GM23338 (cell line): ENCODE data around the gene GALNT14. TPM values are rescaled to one million over a fixed set of nuclear protein-coding genes. Genes with fewer than 3 reads are reported as not detected.

ENCODE experiments used
- ATAC-seq: fragments of 200-7000 bp; cut with Tn5 transposase; 3 replicates; pipeline ENCODE4 v1.9.1; 2020
- DNase-seq: peaks from one replicate; pipeline ENCODE4 v3.0.0-alpha.2; 2015; ENCODE audit warnings: low spot score
- H2AFZ ChIP-seq: fragments of 200-600 bp; sonication (generic); 2 replicates; pipeline ENCODE4 v1.8.0; 2016; ENCODE audit warnings: antibody characterized with exemption, mild to moderate bottlenecking, moderate library complexity
- H3F3A ChIP-seq: fragments of 200-600 bp; sonication (generic); replicated peaks from 2 replicates; pipeline ENCODE4 v1.8.0; 2017; ENCODE audit warnings: antibody characterized with exemption, mixed run types, low read depth
- H3K27ac ChIP-seq: fragments of 200-600 bp; sonication (generic); 2 replicates; pipeline ENCODE4 v1.6.1; 2016; ENCODE audit warnings: low read depth
- H3K27me3 ChIP-seq: fragments of 200-600 bp; sonication (generic); 2 replicates; pipeline ENCODE4 v1.8.0; 2016; ENCODE audit warnings: mild to moderate bottlenecking, mixed run types, moderate library complexity; ENCODE audit not compliant: insufficient read depth
- H3K36me3 ChIP-seq: fragments of 200-600 bp; sonication (generic); 2 replicates; pipeline ENCODE4 v1.8.0; 2016; ENCODE audit warnings: mild to moderate bottlenecking; ENCODE audit not compliant: insufficient read depth
- H3K4me1 ChIP-seq: fragments of 200-600 bp; sonication (generic); 2 replicates; pipeline ENCODE4 v1.8.0; 2016; ENCODE audit warnings: mild to moderate bottlenecking, moderate library complexity; ENCODE audit not compliant: insufficient read depth
- H3K4me2 ChIP-seq: fragments of 200-600 bp; sonication (generic); 2 replicates; pipeline ENCODE4 v1.7.1; 2017; ENCODE audit warnings: mixed run types
- H3K4me3 ChIP-seq: fragments of 200-600 bp; sonication (generic); 2 replicates; pipeline ENCODE4 v1.6.1; 2016; ENCODE audit warnings: mixed run types
- H3K79me2 ChIP-seq: fragments of 200-600 bp; sonication (generic); replicated peaks from 2 replicates; pipeline ENCODE4 v1.8.0; 2017; ENCODE audit warnings: mild to moderate bottlenecking; ENCODE audit not compliant: insufficient read depth
- H3K9me2 ChIP-seq: fragments of 200-600 bp; sonication (generic); 2 replicates; pipeline ENCODE4 v1.8.0; 2017; ENCODE audit not compliant: insufficient read depth
- H4K20me1 ChIP-seq: fragments of 200-600 bp; sonication (generic); replicated peaks from 2 replicates; pipeline ENCODE4 v1.8.0; 2017; ENCODE audit warnings: mild to moderate bottlenecking; ENCODE audit not compliant: insufficient read depth
- H3K27ac Mint-ChIP-seq: 2 replicates; pipeline ENCODE4 v1.8.0; 2020; ENCODE audit warnings: inconsistent platforms, mild to moderate bottlenecking, moderate library complexity, mixed read lengths
- H3K27me3 Mint-ChIP-seq: 3 replicates; pipeline ENCODE4 v1.8.0; 2022; ENCODE audit warnings: low read depth, mild to moderate bottlenecking, moderate library complexity, mixed read lengths, inconsistent platforms; ENCODE audit not compliant: insufficient read depth, poor library complexity
- H3K36me3 Mint-ChIP-seq: 3 replicates; pipeline ENCODE4 v1.8.0; 2021; ENCODE audit warnings: low read depth, mild to moderate bottlenecking, inconsistent platforms, moderate library complexity, mixed read lengths
- H3K4me1 Mint-ChIP-seq: 3 replicates; pipeline ENCODE4 v1.8.0; 2020; ENCODE audit warnings: mild to moderate bottlenecking, inconsistent platforms, mixed read lengths
- H3K4me3 Mint-ChIP-seq: 3 replicates; pipeline ENCODE4 v1.8.0; 2021; ENCODE audit warnings: moderate library complexity, mild to moderate bottlenecking, inconsistent platforms, mixed read lengths
- H3K9me3 Mint-ChIP-seq: 3 replicates; pipeline ENCODE4 v1.8.0; 2020; ENCODE audit warnings: moderate library complexity, mild to moderate bottlenecking, inconsistent platforms, mixed read lengths
- EZH2 ChIP-seq: fragments of 200-600 bp; sonication (generic); IDR thresholded peaks from one replicate; pipeline ENCODE4 v1.8.0; 2017; ENCODE audit warnings: antibody characterized with exemption, mild to moderate bottlenecking, low read depth; ENCODE audit not compliant: unreplicated experiment
- EZH2phosphoT487 ChIP-seq: fragments of 200-600 bp; sonication (generic); IDR thresholded peaks from one replicate; pipeline ENCODE4 v1.8.1; 2018; ENCODE audit warnings: antibody characterized with exemption; ENCODE audit not compliant: unreplicated experiment
- JUNB ChIP-seq: IDR thresholded peaks from one replicate; pipeline ENCODE4 v1.6.1; 2016; ENCODE audit warnings: antibody characterized with exemption; ENCODE audit not compliant: unreplicated experiment
- NANOG ChIP-seq: IDR thresholded peaks from 2 replicates; pipeline ENCODE4 v1.6.1; 2016; ENCODE audit warnings: antibody characterized with exemption, borderline replicate concordance
- POLR2AphosphoS5 ChIP-seq: IDR thresholded peaks from 2 replicates; pipeline ENCODE4 v1.6.1; 2016; ENCODE audit warnings: antibody characterized with exemption, low read depth
- STAT1 ChIP-seq: IDR thresholded peaks from one replicate; pipeline ENCODE4 v1.6.1; 2016; ENCODE audit warnings: antibody characterized with exemption; ENCODE audit not compliant: unreplicated experiment
- ZNF331 ChIP-seq: fragments of 250-450 bp; sonication (Bioruptor Pico); IDR thresholded peaks from 2 replicates; pipeline ENCODE4 v1.5.0; 2020; ENCODE audit warnings: low read depth, mild to moderate bottlenecking, moderate library complexity
- polyA plus RNA-seq: library from polyadenylated mRNA; unstranded; fragments of >200 nt; fragmentation: Nextera tagmentation; extraction: Ambion mirVana; gene quantifications from 2 replicates; pipeline ENCODE4 v1.2.1, GENCODE V29; 2016
- total RNA-seq: library from RNA; depleted of rRNA; stranded (reverse); fragments of >200 nt; shearing (Covaris generic); gene quantifications from 2 replicates; pipeline ENCODE4 v1.2.3, GENCODE V29; 2014
- TF ChIP-seq, protein P1 (sequence below), 2 experiments: fragments of 200-600 bp in 1 of 2; sonication (generic) in 1 of 2; conservative IDR thresholded peaks; 2 replicates each; pipeline versions ENCODE4 v1.5.1 to v1.6.1; 2016 to 2017; ENCODE audit warnings: antibody characterized with exemption in 2 of 2, low read depth in 2 of 2, mild to moderate bottlenecking in 2 of 2, moderate library complexity in 1 of 2
- TF ChIP-seq, protein P2 (sequence below): fragments of 250-450 bp; sonication (Bioruptor Pico); IDR thresholded peaks from 2 replicates; pipeline ENCODE4 v1.5.0; 2020; ENCODE audit warnings: mild to moderate bottlenecking, moderate library complexity

GALNT14 gene
- total and polyA plus RNA-seq, 2 experiments from 2014 or later, result 5.4 to 7.7 TPM

DNA sequence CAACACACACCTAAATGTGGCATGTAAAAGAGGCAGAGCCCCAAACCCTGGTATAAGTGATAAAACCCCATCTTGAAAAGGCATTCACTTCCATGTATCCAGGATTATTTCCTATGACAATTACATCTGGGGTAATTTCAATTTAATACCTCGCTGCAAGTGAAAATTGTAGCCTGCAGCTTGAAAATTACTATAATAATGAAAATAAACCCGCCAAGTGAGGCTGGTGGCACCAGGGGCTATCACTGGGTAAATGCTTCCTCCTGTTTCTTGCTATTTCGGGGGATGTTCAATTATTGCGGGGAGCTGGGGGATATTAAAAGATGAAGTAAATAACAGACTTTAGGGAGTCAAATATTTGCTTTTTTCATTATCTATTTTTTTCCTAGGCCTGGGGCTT lies 171.5 kb downstream of the GALNT14 start:
- H4K20me1 ChIP-seq, result no peaks in the 10 kb centered on the region
- H3K4me2 ChIP-seq, result no peak overlapping the region
- Mint-ChIP-seq H3K4me1 (no peaks in the 10 kb centered on the region; the same call in 2 of the 3 replicates), H3K27me3 (peaks cover 8% of the 10 kb centered on the region), H3K4me3 (no peak overlapping the region), H3K36me3 (no peaks in the 10 kb centered on the region), H3K27ac (no peak overlapping the region), H3K9me3 (no peaks in the 10 kb centered on the region)
- no peaks in the 10 kb centered on the region for H3K9me2 ChIP-seq
- no peaks in the 10 kb centered on the region for H3K36me3 ChIP-seq
- H3F3A ChIP-seq, result no peaks in the 10 kb centered on the region
- H2AFZ ChIP-seq, result no peak overlapping the region
- no peak overlapping the region for H3K4me3 ChIP-seq
- ATAC-seq (no peak), DNase-seq (no peak)
- no peaks in the 10 kb centered on the region for H3K4me1 ChIP-seq
- no peak overlapping the region for H3K27ac ChIP-seq
- TF ChIP-seq ZNF331 (no peak), NANOG (no peak), JUNB (no peak), STAT1 (no peak), EZH2 (no peak), EZH2phosphoT487 (no peak), POLR2AphosphoS5 (no peak)
- TF ChIP-seq, protein P1, sequence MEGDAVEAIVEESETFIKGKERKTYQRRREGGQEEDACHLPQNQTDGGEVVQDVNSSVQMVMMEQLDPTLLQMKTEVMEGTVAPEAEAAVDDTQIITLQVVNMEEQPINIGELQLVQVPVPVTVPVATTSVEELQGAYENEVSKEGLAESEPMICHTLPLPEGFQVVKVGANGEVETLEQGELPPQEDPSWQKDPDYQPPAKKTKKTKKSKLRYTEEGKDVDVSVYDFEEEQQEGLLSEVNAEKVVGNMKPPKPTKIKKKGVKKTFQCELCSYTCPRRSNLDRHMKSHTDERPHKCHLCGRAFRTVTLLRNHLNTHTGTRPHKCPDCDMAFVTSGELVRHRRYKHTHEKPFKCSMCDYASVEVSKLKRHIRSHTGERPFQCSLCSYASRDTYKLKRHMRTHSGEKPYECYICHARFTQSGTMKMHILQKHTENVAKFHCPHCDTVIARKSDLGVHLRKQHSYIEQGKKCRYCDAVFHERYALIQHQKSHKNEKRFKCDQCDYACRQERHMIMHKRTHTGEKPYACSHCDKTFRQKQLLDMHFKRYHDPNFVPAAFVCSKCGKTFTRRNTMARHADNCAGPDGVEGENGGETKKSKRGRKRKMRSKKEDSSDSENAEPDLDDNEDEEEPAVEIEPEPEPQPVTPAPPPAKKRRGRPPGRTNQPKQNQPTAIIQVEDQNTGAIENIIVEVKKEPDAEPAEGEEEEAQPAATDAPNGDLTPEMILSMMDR (conservative IDR thresholded peaks at IDR 0.05; ENCODE audit: low read depth in 2 of 2), result no peak
- TF ChIP-seq, protein P2, sequence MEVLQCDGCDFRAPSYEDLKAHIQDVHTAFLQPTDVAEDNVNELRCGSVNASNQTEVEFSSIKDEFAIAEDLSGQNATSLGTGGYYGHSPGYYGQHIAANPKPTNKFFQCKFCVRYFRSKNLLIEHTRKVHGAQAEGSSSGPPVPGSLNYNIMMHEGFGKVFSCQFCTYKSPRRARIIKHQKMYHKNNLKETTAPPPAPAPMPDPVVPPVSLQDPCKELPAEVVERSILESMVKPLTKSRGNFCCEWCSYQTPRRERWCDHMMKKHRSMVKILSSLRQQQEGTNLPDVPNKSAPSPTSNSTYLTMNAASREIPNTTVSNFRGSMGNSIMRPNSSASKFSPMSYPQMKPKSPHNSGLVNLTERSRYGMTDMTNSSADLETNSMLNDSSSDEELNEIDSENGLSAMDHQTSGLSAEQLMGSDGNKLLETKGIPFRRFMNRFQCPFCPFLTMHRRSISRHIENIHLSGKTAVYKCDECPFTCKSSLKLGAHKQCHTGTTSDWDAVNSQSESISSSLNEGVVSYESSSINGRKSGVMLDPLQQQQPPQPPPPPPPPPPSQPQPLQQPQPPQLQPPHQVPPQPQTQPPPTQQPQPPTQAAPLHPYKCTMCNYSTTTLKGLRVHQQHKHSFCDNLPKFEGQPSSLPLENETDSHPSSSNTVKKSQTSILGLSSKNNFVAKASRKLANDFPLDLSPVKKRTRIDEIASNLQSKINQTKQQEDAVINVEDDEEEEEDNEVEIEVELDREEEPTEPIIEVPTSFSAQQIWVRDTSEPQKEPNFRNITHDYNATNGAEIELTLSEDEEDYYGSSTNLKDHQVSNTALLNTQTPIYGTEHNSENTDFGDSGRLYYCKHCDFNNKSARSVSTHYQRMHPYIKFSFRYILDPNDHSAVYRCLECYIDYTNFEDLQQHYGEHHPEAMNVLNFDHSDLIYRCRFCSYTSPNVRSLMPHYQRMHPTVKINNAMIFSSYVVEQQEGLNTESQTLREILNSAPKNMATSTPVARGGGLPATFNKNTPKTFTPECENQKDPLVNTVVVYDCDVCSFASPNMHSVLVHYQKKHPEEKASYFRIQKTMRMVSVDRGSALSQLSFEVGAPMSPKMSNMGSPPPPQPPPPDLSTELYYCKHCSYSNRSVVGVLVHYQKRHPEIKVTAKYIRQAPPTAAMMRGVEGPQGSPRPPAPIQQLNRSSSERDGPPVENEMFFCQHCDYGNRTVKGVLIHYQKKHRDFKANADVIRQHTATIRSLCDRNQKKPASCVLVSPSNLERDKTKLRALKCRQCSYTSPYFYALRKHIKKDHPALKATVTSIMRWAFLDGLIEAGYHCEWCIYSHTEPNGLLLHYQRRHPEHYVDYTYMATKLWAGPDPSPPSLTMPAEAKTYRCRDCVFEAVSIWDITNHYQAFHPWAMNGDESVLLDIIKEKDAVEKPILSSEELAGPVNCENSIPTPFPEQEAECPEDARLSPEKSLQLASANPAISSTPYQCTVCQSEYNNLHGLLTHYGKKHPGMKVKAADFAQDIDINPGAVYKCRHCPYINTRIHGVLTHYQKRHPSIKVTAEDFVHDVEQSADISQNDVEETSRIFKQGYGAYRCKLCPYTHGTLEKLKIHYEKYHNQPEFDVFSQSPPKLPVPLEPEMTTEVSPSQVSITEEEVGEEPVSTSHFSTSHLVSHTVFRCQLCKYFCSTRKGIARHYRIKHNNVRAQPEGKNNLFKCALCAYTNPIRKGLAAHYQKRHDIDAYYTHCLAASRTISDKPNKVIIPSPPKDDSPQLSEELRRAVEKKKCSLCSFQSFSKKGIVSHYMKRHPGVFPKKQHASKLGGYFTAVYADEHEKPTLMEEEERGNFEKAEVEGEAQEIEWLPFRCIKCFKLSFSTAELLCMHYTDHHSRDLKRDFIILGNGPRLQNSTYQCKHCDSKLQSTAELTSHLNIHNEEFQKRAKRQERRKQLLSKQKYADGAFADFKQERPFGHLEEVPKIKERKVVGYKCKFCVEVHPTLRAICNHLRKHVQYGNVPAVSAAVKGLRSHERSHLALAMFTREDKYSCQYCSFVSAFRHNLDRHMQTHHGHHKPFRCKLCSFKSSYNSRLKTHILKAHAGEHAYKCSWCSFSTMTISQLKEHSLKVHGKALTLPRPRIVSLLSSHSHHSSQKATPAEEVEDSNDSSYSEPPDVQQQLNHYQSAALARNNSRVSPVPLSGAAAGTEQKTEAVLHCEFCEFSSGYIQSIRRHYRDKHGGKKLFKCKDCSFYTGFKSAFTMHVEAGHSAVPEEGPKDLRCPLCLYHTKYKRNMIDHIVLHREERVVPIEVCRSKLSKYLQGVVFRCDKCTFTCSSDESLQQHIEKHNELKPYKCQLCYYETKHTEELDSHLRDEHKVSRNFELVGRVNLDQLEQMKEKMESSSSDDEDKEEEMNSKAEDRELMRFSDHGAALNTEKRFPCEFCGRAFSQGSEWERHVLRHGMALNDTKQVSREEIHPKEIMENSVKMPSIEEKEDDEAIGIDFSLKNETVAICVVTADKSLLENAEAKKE (CRISPR knock-in tag), result no peak
- H3K79me2 ChIP-seq, result no peaks in the 10 kb centered on the region
- H3K27me3 ChIP-seq, result no peaks in the 10 kb centered on the region
